ENCODE results near the gene SMARCC2. TPM values are rescaled to one million over a fixed set of nuclear protein-coding genes. Genes with fewer than 3 reads are reported as not detected.
A peak's percentile ranks its signal among the peaks of the same experiment; 100 is the strongest.

The SMARCC2 gene
- total RNA-seq, 3 donors from 2014 or later (not counting 1 experiment from before 2014, with no cell fraction given): 205 to 232 (median 210) TPM

- Histone ChIP-seq H3K27me3 (ENCODE audit: control insufficient read depth, insufficient read depth, low read length) (no peaks in the 10 kb centered on the region), H3K4me1 (ENCODE audit: control insufficient read depth, insufficient read depth, low read length) (peaks cover 40% of the 10 kb centered on the region), H3K9me3 (ENCODE audit: control insufficient read depth, insufficient read depth, low read length) (no peaks in the 10 kb centered on the region), H3K4me3 (ENCODE audit: low read length) (no peak overlapping the region), H3K27ac (ENCODE audit: low read length) (no peak overlapping the region), H3K36me3 (ENCODE audit: control insufficient read depth, insufficient read depth, low read length) (peaks cover 62% of the 10 kb centered on the region)
- H3K4me1 Mint-ChIP-seq: peaks cover 48 to 58% of the 10 kb centered on the region in 2 donors
- TF ChIP-seq CTCF (IDR thresholded peaks at IDR 0.05): no peak
- peak overlapping the region; percentile 96 to 98 for H3K27ac Mint-ChIP-seq
- no peaks in the 10 kb centered on the region for H3K36me3 Mint-ChIP-seq
- no peak for DNase-seq
- no peaks in the 10 kb centered on the region for H3K27me3 Mint-ChIP-seq (ENCODE audit: low read depth in 2 of 2)
- intact Hi-C loops (cut with micrococcal nuclease): no loop called here
- H3K9me3 Mint-ChIP-seq: no peaks in the 10 kb centered on the region
- WGBS (ENCODE audit: insufficient coverage): 93% methylated on average over 7 of the region's 10 CpGs
- no peak for ATAC-seq
- peak overlapping the region; percentile 68 for H3K4me3 Mint-ChIP-seq
These were observed 27.5 kb downstream of the SMARCC2 start for GRCh38 chr12:56161690-56162351.

- H3K4me1 ChIP-seq (ENCODE audit: control insufficient read depth, insufficient read depth, low read length): peaks cover 42% of the 10 kb centered on the region
- no peak for TF ChIP-seq CTCF (IDR thresholded peaks at IDR 0.05)
- H3K9me3 ChIP-seq (ENCODE audit: control insufficient read depth, insufficient read depth, low read length): no peaks in the 10 kb centered on the region
- H3K36me3 Mint-ChIP-seq: no peaks in the 10 kb centered on the region
- peaks cover 58% of the 10 kb centered on the region for H3K36me3 ChIP-seq (ENCODE audit: control insufficient read depth, insufficient read depth, low read length)
- no peak for ATAC-seq
- H3K27me3 ChIP-seq (ENCODE audit: control insufficient read depth, insufficient read depth, low read length): no peaks in the 10 kb centered on the region
- intact Hi-C loops (cut with micrococcal nuclease): no loop called here
- no peaks in the 10 kb centered on the region for H3K27me3 Mint-ChIP-seq (ENCODE audit: low read depth in 2 of 2)
- H3K27ac Mint-ChIP-seq: peak overlapping the region; percentile 96 to 98
- no peaks in the 10 kb centered on the region for H3K9me3 Mint-ChIP-seq
- DNase-seq: no peak
- WGBS (ENCODE audit: insufficient coverage): 93% methylated on average over 9 of the region's 11 CpGs
- peak overlapping the region; percentile 95 for H3K27ac ChIP-seq (ENCODE audit: low read length)
- H3K4me3 Mint-ChIP-seq: peak overlapping the region; percentile 96
- no peak overlapping the region for H3K4me3 ChIP-seq (ENCODE audit: low read length)
- peaks cover 48 to 58% of the 10 kb centered on the region in 2 donors for H3K4me1 Mint-ChIP-seq
These were observed 28.2 kb downstream of the SMARCC2 start for GRCh38 chr12:56160894-56161689.

DNA sequence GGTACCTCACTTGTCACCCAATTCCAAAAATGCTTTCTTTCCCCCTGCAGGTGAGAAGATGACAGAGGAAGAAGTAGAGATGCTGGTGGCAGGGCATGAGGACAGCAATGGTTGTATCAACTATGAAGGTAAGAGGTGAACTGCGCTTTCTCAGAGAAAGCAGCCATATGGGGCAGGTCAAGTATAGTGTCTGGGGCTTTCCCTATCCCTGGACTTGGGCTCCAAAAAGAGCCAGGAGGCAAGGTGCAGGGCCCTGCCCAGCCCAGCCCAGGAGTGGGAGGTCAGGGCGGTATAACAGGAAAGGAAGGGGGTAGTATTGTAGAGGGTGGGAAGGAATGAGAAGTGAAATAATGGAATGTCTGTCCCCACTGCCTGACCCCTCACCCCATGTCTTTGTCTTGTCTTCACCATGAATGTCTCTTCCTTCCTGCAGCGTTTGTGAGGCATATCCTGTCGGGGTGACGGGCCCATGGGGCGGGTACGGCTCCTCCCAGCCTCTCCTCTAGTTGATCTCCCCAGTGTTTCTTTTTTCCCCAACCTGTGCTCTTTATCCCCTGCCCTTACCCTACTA is 29.0 kb downstream of the SMARCC2 start:
- H3K4me1 ChIP-seq (ENCODE audit: control insufficient read depth, insufficient read depth, low read length): peaks cover 42% of the 10 kb centered on the region
- H3K27me3 ChIP-seq (ENCODE audit: control insufficient read depth, insufficient read depth, low read length): no peaks in the 10 kb centered on the region
- H3K9me3 ChIP-seq (ENCODE audit: control insufficient read depth, insufficient read depth, low read length): no peaks in the 10 kb centered on the region
- Mint-ChIP-seq H3K4me1 (peaks cover 48 to 61% of the 10 kb centered on the region in 2 donors), H3K36me3 (no peaks in the 10 kb centered on the region), H3K4me3 (peak overlapping the region; percentile 96), H3K27ac (peak overlapping the region; percentile 96 to 98), H3K9me3 (no peaks in the 10 kb centered on the region), H3K27me3 (ENCODE audit: low read depth in 2 of 2) (no peaks in the 10 kb centered on the region)
- DNase-seq (peak; percentile 43 to 83), ATAC-seq (peak; percentile 50 to 72 (median 57))
- intact Hi-C loops (cut with micrococcal nuclease): no loop called here
- peak overlapping the region; percentile 95 for H3K27ac ChIP-seq (ENCODE audit: low read length)
- H3K4me3 ChIP-seq (ENCODE audit: low read length): peak overlapping the region; percentile 85
- 26% methylated on average over 6 of the region's 7 CpGs for WGBS (ENCODE audit: insufficient coverage)
- no peak for TF ChIP-seq CTCF (IDR thresholded peaks at IDR 0.05)
- peaks cover 52% of the 10 kb centered on the region for H3K36me3 ChIP-seq (ENCODE audit: control insufficient read depth, insufficient read depth, low read length)
